Activated CD8-positive, alpha-beta T cell treated with anti-CD3 and anti-CD28 coated beads for 36 hours (primary cell): ENCODE measurements around the gene GALNT3. TPM values are rescaled to one million over a fixed set of nuclear protein-coding genes. Genes with fewer than 3 reads are reported as not detected.

Experiments used
- ATAC-seq: fragments of 200-7000 bp; cut with Tn5 transposase; one replicate; pipeline ENCODE4 v1.10.0; 2021; ENCODE audit warnings: mild to moderate bottlenecking, moderate library complexity
- CTCF ChIA-PET: fragments of 350-600 bp; sonication (Branson Sonifier 250); formaldehyde crosslinking; loops from one replicate; lab custom pipeline; 2021; ENCODE audit warnings: antibody characterized with exemption; lab: Charles Lee
- POLR2A ChIA-PET: fragments of 350-600 bp; sonication (Branson Sonifier 250); formaldehyde crosslinking; loops from one replicate; lab custom pipeline; 2021; ENCODE audit warnings: antibody characterized with exemption; lab: Charles Lee
- DNase-seq: peaks from one replicate; pipeline ENCODE4 v3.0.0-alpha.2; 2020
- H3K27ac Mint-ChIP-seq: one replicate; pipeline ENCODE4 v1.8.0; 2021; ENCODE audit warnings: mild to moderate bottlenecking, mixed read lengths
- H3K27me3 Mint-ChIP-seq: one replicate; pipeline ENCODE4 v1.8.0; 2021; ENCODE audit warnings: mixed read lengths
- H3K36me3 Mint-ChIP-seq: one replicate; pipeline ENCODE4 v1.8.0; 2021; ENCODE audit warnings: low read depth, mixed read lengths
- H3K4me1 Mint-ChIP-seq: one replicate; pipeline ENCODE4 v1.8.0; 2021; ENCODE audit warnings: low read depth, mixed read lengths
- H3K4me3 Mint-ChIP-seq: one replicate; pipeline ENCODE4 v1.8.0; 2021; ENCODE audit warnings: mild to moderate bottlenecking, moderate library complexity, mixed read lengths
- H3K9me3 Mint-ChIP-seq: one replicate; pipeline ENCODE4 v1.8.0; 2021; ENCODE audit warnings: mixed read lengths
- intact Hi-C: fragments of 100-400 bp; cut with micrococcal nuclease; formaldehyde crosslinking; loops from one replicate; pipeline ENCODE4 v1.10.0; 2022
- total RNA-seq, 2 experiments: library from RNA; stranded (reverse); gene quantifications; one replicate each; pipeline ENCODE4 v1.2.3, GENCODE V29; 2021
- TF ChIP-seq, protein P1 (sequence below): fragments of 200-600 bp; IDR thresholded peaks from one replicate; pipeline ENCODE4 v1.8.0; 2022; ENCODE audit warnings: antibody characterized with exemption, mild to moderate bottlenecking

Gene GALNT3
- total RNA-seq, 2 experiments from 2014 or later = 1.9 to 2.8 TPM

DNA sequence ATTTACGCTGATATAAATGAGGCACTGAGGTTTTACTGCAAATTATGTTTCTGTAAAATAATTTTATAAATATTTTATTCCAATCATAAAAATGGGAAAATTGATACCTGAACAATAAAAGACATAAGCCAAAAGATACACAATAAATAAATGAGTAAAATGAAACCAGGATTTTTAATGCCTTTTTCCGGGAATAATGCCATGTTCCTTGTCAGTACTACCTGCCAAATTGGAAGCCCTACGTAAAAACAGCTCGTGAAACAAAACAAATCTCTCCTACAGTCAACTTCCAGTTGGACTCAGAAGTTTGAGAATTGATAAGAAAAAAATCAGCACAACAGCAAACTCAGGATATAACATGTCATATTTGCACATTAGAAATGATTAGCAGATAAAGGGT lies 18.0 kb downstream of the GALNT3 start:
- Mint-ChIP-seq H3K4me3 (no peak overlapping the region), H3K27ac (no peak overlapping the region), H3K27me3 (no peaks in the 10 kb centered on the region), H3K9me3 (peaks cover 4% of the 10 kb centered on the region), H3K36me3 (peaks cover 2% of the 10 kb centered on the region), H3K4me1 (peaks cover 5% of the 10 kb centered on the region)
- TF ChIP-seq, protein P1, sequence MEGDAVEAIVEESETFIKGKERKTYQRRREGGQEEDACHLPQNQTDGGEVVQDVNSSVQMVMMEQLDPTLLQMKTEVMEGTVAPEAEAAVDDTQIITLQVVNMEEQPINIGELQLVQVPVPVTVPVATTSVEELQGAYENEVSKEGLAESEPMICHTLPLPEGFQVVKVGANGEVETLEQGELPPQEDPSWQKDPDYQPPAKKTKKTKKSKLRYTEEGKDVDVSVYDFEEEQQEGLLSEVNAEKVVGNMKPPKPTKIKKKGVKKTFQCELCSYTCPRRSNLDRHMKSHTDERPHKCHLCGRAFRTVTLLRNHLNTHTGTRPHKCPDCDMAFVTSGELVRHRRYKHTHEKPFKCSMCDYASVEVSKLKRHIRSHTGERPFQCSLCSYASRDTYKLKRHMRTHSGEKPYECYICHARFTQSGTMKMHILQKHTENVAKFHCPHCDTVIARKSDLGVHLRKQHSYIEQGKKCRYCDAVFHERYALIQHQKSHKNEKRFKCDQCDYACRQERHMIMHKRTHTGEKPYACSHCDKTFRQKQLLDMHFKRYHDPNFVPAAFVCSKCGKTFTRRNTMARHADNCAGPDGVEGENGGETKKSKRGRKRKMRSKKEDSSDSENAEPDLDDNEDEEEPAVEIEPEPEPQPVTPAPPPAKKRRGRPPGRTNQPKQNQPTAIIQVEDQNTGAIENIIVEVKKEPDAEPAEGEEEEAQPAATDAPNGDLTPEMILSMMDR = no peak
- ChIA-PET POLR2A (interaction anchor here (0.9 kb wide), 1 partner anchor 8 kb away, joined by 3 read pairs; no protein-coding TSS in a partner anchor), CTCF (no interaction called here)
- ATAC-seq = no peak
- DNase-seq = no peak
- intact Hi-C loops = no loop called here

DNA sequence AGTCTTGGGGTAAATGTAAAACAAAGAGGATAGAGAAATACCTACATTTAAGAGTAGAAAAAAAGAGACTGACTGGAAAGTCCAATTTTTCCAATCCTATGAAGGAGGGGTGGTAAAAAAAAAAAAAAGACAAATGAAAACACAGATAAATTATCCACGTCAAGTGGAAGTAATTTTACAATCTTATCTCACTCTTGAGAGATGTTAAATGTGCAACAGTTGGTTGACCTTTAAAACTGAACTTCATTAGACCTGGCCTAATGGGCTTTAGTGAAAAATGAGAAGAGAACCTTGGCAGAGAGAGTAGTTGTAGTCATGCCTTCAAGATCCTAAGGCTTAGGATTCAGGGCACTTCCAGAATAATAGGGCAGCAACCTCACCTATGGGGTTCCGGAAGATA lies 20.4 kb downstream of the GALNT3 start:
- DNase-seq = no peak
- intact Hi-C loops = no loop called here
- no peaks in the 10 kb centered on the region for H3K9me3 Mint-ChIP-seq
- H3K36me3 Mint-ChIP-seq = no peaks in the 10 kb centered on the region
- H3K4me3 Mint-ChIP-seq = no peak overlapping the region
- POLR2A ChIA-PET = no interaction called here
- CTCF ChIA-PET = no interaction called here
- no peaks in the 10 kb centered on the region for H3K27me3 Mint-ChIP-seq
- ATAC-seq = no peak
- peaks cover 5% of the 10 kb centered on the region for H3K4me1 Mint-ChIP-seq
- TF ChIP-seq, protein P1 = no peak
- no peak overlapping the region for H3K27ac Mint-ChIP-seq

DNA sequence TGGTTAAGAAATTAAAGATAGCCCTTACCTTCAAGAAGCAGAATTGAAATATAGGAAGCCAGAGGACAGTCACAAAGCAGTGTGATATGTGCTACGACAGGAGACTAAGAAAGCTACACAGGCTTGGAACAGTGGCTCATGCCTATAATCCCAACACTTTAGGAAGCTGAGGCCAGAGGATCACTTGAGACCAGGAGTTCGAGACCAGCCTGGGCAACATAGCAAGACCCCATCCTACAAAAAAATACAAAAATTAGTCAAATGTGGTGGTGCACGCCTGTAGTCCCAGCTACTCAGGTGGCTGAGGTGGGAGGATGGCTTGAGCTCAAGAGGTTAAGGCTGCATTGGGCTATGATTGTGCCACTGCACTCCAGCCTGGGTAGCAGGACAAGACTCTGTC lies 21.9 kb downstream of the GALNT3 start:
- H3K9me3 Mint-ChIP-seq = no peaks in the 10 kb centered on the region
- H3K27me3 Mint-ChIP-seq = no peaks in the 10 kb centered on the region
- ChIA-PET CTCF (no interaction called here), POLR2A (no interaction called here)
- no peak for ATAC-seq
- intact Hi-C loops = no loop called here
- H3K27ac Mint-ChIP-seq = no peak overlapping the region
- DNase-seq = no peak
- TF ChIP-seq, protein P1 = no peak
- no peaks in the 10 kb centered on the region for H3K36me3 Mint-ChIP-seq
- H3K4me3 Mint-ChIP-seq = no peak overlapping the region
- peaks cover 2% of the 10 kb centered on the region for H3K4me1 Mint-ChIP-seq

DNA sequence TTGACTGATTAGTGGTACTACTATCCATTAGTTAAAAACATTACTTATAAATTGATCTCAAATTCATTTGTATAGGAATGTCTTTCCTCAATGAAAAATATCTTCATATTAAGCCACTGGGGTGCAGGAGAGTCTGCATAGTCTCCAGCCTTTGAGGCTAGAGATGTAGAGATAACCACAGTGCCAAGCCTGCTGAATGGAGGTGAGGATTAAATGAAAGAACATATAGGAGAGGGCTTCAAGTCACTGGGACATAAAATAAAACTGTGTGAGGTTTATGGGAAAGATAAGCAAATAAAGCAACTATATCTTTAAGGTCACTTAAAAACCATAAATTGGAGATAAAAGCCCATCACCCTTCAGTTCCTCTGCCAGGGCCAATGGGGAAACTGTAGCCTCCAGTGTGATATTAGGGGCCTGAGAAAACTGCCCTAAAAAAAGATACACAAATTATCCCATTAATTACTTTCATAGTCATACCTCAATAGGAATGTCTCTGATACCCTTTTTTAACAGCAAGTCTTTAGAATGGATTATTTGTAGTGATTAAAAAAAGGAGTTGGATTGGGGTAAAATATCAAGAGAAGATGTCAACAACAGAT lies 27.6 kb downstream of the GALNT3 start:
- ATAC-seq = no peak
- no peak overlapping the region for H3K27ac Mint-ChIP-seq

DNA sequence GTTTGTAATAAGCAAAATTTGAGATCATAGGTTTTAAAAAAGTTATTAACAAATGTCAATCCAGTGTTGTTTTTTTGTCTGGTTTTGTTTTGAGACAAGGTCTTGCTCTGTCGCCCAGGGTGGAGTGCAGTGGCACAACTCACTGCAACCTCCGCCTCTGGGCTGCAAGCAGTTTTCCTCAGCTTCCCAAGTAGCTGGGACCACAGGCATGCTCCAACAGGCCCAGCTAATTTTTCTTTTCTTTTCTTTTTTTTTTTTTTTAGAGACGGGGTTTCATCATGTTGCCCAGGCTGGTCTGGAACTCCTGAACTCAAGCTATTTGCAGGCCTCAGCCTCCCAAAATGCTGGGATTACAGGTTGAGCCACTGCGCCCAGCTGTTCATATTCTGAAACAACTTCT lies 31.3 kb downstream of the GALNT3 start:
- no peak for DNase-seq
- Mint-ChIP-seq H3K27me3 (no peaks in the 10 kb centered on the region), H3K4me3 (no peak overlapping the region), H3K4me1 (no peaks in the 10 kb centered on the region), H3K36me3 (no peaks in the 10 kb centered on the region), H3K9me3 (no peaks in the 10 kb centered on the region), H3K27ac (no peak overlapping the region)
- ChIA-PET POLR2A (no interaction called here), CTCF (interaction anchor here (1.4 kb wide), 1 partner anchor 11 kb away, joined by 3 read pairs; no protein-coding TSS in a partner anchor)
- ATAC-seq = no peak
- intact Hi-C loops = no loop called here
- TF ChIP-seq, protein P1 = no peak

More for the DNA sequence above, 27.6 kb downstream of the GALNT3 start:
- TF ChIP-seq, protein P1 = no peak
- H3K27me3 Mint-ChIP-seq = no peaks in the 10 kb centered on the region
- H3K4me3 Mint-ChIP-seq = no peak overlapping the region
- no peaks in the 10 kb centered on the region for H3K9me3 Mint-ChIP-seq
- intact Hi-C loops = no loop called here
- CTCF ChIA-PET = no interaction called here
- no peaks in the 10 kb centered on the region for H3K4me1 Mint-ChIP-seq
- POLR2A ChIA-PET = no interaction called here
- no peak for DNase-seq
- H3K36me3 Mint-ChIP-seq = no peaks in the 10 kb centered on the region
